ENCODE results near the gene PDX1.

PDX1 gene

GRCh38 chr13:27969866-27970229, 50.0 kb downstream of the PDX1 start:
- no peak overlapping the region for H3K4me3 ChIP-seq (ENCODE audit: low read length)
- DNase-seq (ENCODE audit: low read depth): no peak
- TF ChIP-seq CTCF (conservative IDR thresholded peaks at IDR 0.05; ENCODE audit: low read length): no peak

GRCh38 chr13:27970382-27971235, 50.8 kb downstream of the PDX1 start:
- H3K4me3 ChIP-seq (ENCODE audit: low read length): no peak overlapping the region
- no peak for DNase-seq (ENCODE audit: low read depth)
- TF ChIP-seq CTCF (conservative IDR thresholded peaks at IDR 0.05; ENCODE audit: low read length): no peak

GRCh38 chr13:27971236-27971645, 51.4 kb downstream of the PDX1 start:
- H3K4me3 ChIP-seq (ENCODE audit: low read length): no peak overlapping the region
- no peak for DNase-seq (ENCODE audit: low read depth)
- no peak for TF ChIP-seq CTCF (conservative IDR thresholded peaks at IDR 0.05; ENCODE audit: low read length)

- no peak overlapping the region for H3K4me3 ChIP-seq (ENCODE audit: low read length)
- no peak for DNase-seq (ENCODE audit: low read depth)
- TF ChIP-seq CTCF (conservative IDR thresholded peaks at IDR 0.05; ENCODE audit: low read length): no peak
Observed at GRCh38 chr13:27971776-27972477, 52.1 kb downstream of the PDX1 start.

GRCh38 chr13:27972478-27972820, 52.6 kb downstream of the PDX1 start:
- no peak for DNase-seq (ENCODE audit: low read depth)
- TF ChIP-seq CTCF (conservative IDR thresholded peaks at IDR 0.05; ENCODE audit: low read length): no peak
- no peak overlapping the region for H3K4me3 ChIP-seq (ENCODE audit: low read length)

- H3K4me3 ChIP-seq (ENCODE audit: low read length): no peak overlapping the region
- no peak for TF ChIP-seq CTCF (conservative IDR thresholded peaks at IDR 0.05; ENCODE audit: low read length)
- no peak for DNase-seq (ENCODE audit: low read depth)
Observed at GRCh38 chr13:27973291-27973690, 53.5 kb downstream of the PDX1 start.
